Endodermal cell (in vitro differentiated cells): Measurements from ENCODE around the gene DOCK4. TPM values are rescaled to one million over a fixed set of nuclear protein-coding genes. Genes with fewer than 3 reads are reported as not detected.

Experiments
- DNase-seq: peaks from one replicate; pipeline ENCODE4 v3.0.0-alpha.2; 2017
- H3K27ac ChIP-seq: 2 replicates; pipeline ENCODE4 v1.5.1; 2013; ENCODE audit warnings: mild to moderate bottlenecking, low read depth, low read length, moderate library complexity
- H3K27me3 ChIP-seq: 2 replicates; pipeline ENCODE4 v1.6.1; 2013; ENCODE audit warnings: mild to moderate bottlenecking, low read length, moderate library complexity; ENCODE audit not compliant: insufficient read depth, control insufficient read depth, poor library complexity, severe bottlenecking
- H3K36me3 ChIP-seq: 2 replicates; pipeline ENCODE4 v1.7.0; 2013; ENCODE audit warnings: mild to moderate bottlenecking, low read length, moderate library complexity; ENCODE audit not compliant: control insufficient read depth, insufficient read depth
- H3K4me1 ChIP-seq: one replicate; pipeline ENCODE4 v1.7.0; 2013; ENCODE audit warnings: low read length; ENCODE audit not compliant: control insufficient read depth, insufficient read depth
- H3K4me3 ChIP-seq: 2 replicates; pipeline ENCODE4 v1.5.1; 2013; ENCODE audit warnings: mild to moderate bottlenecking, low read length, moderate library complexity
- H3K9ac ChIP-seq: 2 replicates; pipeline ENCODE4 v1.6.1; 2013; ENCODE audit warnings: mild to moderate bottlenecking, low read length, moderate library complexity; ENCODE audit not compliant: poor library complexity, severe bottlenecking; ENCODE audit errors: extremely low read depth
- H3K9me3 ChIP-seq: 2 replicates; pipeline ENCODE4 v1.6.1; 2013; ENCODE audit warnings: mild to moderate bottlenecking, low read length, moderate library complexity; ENCODE audit not compliant: control insufficient read depth
- H3K27ac Mint-ChIP-seq: 2 replicates; pipeline ENCODE4 v1.8.0; 2020; ENCODE audit warnings: mixed read lengths
- H3K27me3 Mint-ChIP-seq: 2 replicates; pipeline ENCODE4 v1.8.0; 2021; ENCODE audit warnings: mild to moderate bottlenecking, mixed read lengths; ENCODE audit not compliant: insufficient read depth
- H3K36me3 Mint-ChIP-seq: 2 replicates; pipeline ENCODE4 v1.8.0; 2020; ENCODE audit warnings: low read depth, mixed read lengths
- H3K4me1 Mint-ChIP-seq: 2 replicates; pipeline ENCODE4 v1.8.0; 2020; ENCODE audit warnings: mixed read lengths
- H3K4me3 Mint-ChIP-seq: 2 replicates; pipeline ENCODE4 v1.8.0; 2020; ENCODE audit warnings: mild to moderate bottlenecking, moderate library complexity, mixed read lengths
- H3K9me3 Mint-ChIP-seq: 2 replicates; pipeline ENCODE4 v1.8.0; 2020; ENCODE audit warnings: mild to moderate bottlenecking, mixed read lengths
- WGBS, 2 experiments: methylation state at CpG; one replicate each; pipeline versions ENCODE4 v1.1.5 to v1.1.7; 2013; ENCODE audit warnings: missing lambda C conversion rate in 2 of 2, mixed read lengths in 1 of 2; ENCODE audit not compliant: insufficient coverage in 1 of 2, insufficient read length in 1 of 2; 5-methylcytosine and 5-hydroxymethylcytosine counted together
- total RNA-seq, 2 donors: library from RNA; stranded (reverse); fragmentation: NEBNext Ultra II Directional in 1 of 2; extraction: Animal tissue kit (Norgen Biotek cat#: 25700) in 1 of 2; gene quantifications; 2 replicates in 1 of 2; 3 replicates in 1 of 2; pipeline ENCODE4 v1.2.1, GENCODE V29; 2021
- TF ChIP-seq, protein P1 (sequence below): fragments of 200-600 bp; sonication (generic); conservative IDR thresholded peaks from 2 replicates; pipeline ENCODE4 v1.5.0; 2021; ENCODE audit warnings: antibody characterized with exemption, mild to moderate bottlenecking

DOCK4 gene
- total RNA-seq, 2 donors from 2014 or later: 11.2 to 15.3 TPM

GRCh38 chr7:112020800-112021199 lies 185.4 kb downstream of the DOCK4 start:
- Histone ChIP-seq H3K4me3 (no peak overlapping the region), H3K9ac (no peak overlapping the region), H3K36me3 (no peaks in the 10 kb centered on the region), H3K9me3 (no peaks in the 10 kb centered on the region), H3K27me3 (no peaks in the 10 kb centered on the region), H3K4me1 (no peaks in the 10 kb centered on the region), H3K27ac (no peak overlapping the region)
- H3K27me3 Mint-ChIP-seq: no peaks in the 10 kb centered on the region
- DNase-seq: no peak
- no peaks in the 10 kb centered on the region for H3K36me3 Mint-ChIP-seq
- 94% methylated on average over 4 of the region's 4 CpGs; no CpG with 5 or more reads in 1 of the 2 experiments for WGBS, 2 experiments
- no peak overlapping the region for H3K4me3 Mint-ChIP-seq
- peaks cover 12% of the 10 kb centered on the region for H3K4me1 Mint-ChIP-seq
- H3K9me3 Mint-ChIP-seq: no peaks in the 10 kb centered on the region
- TF ChIP-seq, protein P1, sequence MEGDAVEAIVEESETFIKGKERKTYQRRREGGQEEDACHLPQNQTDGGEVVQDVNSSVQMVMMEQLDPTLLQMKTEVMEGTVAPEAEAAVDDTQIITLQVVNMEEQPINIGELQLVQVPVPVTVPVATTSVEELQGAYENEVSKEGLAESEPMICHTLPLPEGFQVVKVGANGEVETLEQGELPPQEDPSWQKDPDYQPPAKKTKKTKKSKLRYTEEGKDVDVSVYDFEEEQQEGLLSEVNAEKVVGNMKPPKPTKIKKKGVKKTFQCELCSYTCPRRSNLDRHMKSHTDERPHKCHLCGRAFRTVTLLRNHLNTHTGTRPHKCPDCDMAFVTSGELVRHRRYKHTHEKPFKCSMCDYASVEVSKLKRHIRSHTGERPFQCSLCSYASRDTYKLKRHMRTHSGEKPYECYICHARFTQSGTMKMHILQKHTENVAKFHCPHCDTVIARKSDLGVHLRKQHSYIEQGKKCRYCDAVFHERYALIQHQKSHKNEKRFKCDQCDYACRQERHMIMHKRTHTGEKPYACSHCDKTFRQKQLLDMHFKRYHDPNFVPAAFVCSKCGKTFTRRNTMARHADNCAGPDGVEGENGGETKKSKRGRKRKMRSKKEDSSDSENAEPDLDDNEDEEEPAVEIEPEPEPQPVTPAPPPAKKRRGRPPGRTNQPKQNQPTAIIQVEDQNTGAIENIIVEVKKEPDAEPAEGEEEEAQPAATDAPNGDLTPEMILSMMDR: no peak
- no peak overlapping the region for H3K27ac Mint-ChIP-seq

GRCh38 chr7:112019932-112020331 lies 186.3 kb downstream of the DOCK4 start:
- Mint-ChIP-seq H3K4me3 (no peak overlapping the region), H3K27me3 (no peaks in the 10 kb centered on the region), H3K4me1 (peaks cover 8% of the 10 kb centered on the region), H3K9me3 (no peaks in the 10 kb centered on the region), H3K27ac (no peak overlapping the region), H3K36me3 (no peaks in the 10 kb centered on the region)
- Histone ChIP-seq H3K27ac (no peak overlapping the region), H3K4me1 (no peaks in the 10 kb centered on the region), H3K9ac (no peak overlapping the region), H3K9me3 (no peaks in the 10 kb centered on the region), H3K27me3 (no peaks in the 10 kb centered on the region), H3K4me3 (no peak overlapping the region), H3K36me3 (no peaks in the 10 kb centered on the region)
- WGBS, 2 experiments: 91 to 100% methylated on average over 1 of the region's 1 CpG
- TF ChIP-seq, protein P1: no peak
- no peak for DNase-seq

- Mint-ChIP-seq H3K27me3 (no peaks in the 10 kb centered on the region), H3K4me3 (no peak overlapping the region), H3K36me3 (no peaks in the 10 kb centered on the region), H3K27ac (no peak overlapping the region), H3K9me3 (no peaks in the 10 kb centered on the region), H3K4me1 (peaks cover 11% of the 10 kb centered on the region)
- Histone ChIP-seq H3K4me3 (no peak overlapping the region), H3K9me3 (no peaks in the 10 kb centered on the region), H3K4me1 (no peaks in the 10 kb centered on the region), H3K27me3 (no peaks in the 10 kb centered on the region), H3K36me3 (no peaks in the 10 kb centered on the region), H3K9ac (no peak overlapping the region), H3K27ac (no peak overlapping the region)
- no peak for DNase-seq
- TF ChIP-seq, protein P1: no peak
Measured at GRCh38 chr7:112018305-112019030, 187.7 kb downstream of the DOCK4 start.
